HepG2 (cell line): ENCODE measurements around the gene KCNJ6.

ENCODE experiments used
- BRCA1 ChIP-seq: sonication (generic); formaldehyde crosslinking; IDR thresholded peaks from 2 replicates; pipeline ENCODE4 v1.4.0; 2020; ENCODE audit warnings: missing genetic modification reagents
- CHD4 ChIP-seq: fragments of 200-600 bp; sonication (generic); IDR thresholded peaks from 2 replicates; pipeline ENCODE4 v1.7.0; 2017; ENCODE audit warnings: mild to moderate bottlenecking, low read length, borderline replicate concordance
- CREB1 ChIP-seq, 2 experiments: fragments of 450-650 bp in 1 of 2; IDR thresholded peaks; 2 replicates each; pipeline ENCODE4 v1.6.1; 2016 to 2017; ENCODE audit warnings: control low read depth in 1 of 2, mild to moderate bottlenecking in 1 of 2, missing compliant biosample characterization in 1 of 2, missing genetic modification characterization in 1 of 2
- MYNN ChIP-seq: sonication (generic); formaldehyde crosslinking; IDR thresholded peaks from 2 replicates; pipeline ENCODE4 v1.4.0; 2020; ENCODE audit warnings: mild to moderate bottlenecking, low read depth, missing genetic modification reagents
- TEAD2 ChIP-seq: sonication (generic); formaldehyde crosslinking; IDR thresholded peaks from 2 replicates; pipeline ENCODE4 v1.9.0; 2021; ENCODE audit warnings: missing genetic modification reagents
- ZFP62 ChIP-seq: sonication (generic); formaldehyde crosslinking; IDR thresholded peaks from 2 replicates; pipeline ENCODE4 v1.4.0; 2020; ENCODE audit warnings: missing genetic modification reagents
- ZNF263 ChIP-seq: sonication (generic); formaldehyde crosslinking; IDR thresholded peaks from 2 replicates; pipeline ENCODE4 v1.4.0; 2020; ENCODE audit warnings: missing genetic modification reagents

GRCh38 chr21:37837381-37837780 lies 78.9 kb downstream of the KCNJ6 start:
- TF ChIP-seq CHD4, result no peak
- no peak for TF ChIP-seq BRCA1 (CRISPR knock-in tag)
- TF ChIP-seq TEAD2 (CRISPR knock-in tag), result no peak
- no peak for TF ChIP-seq CREB1 (IDR thresholded peaks at IDR 0.05)
- no peak for TF ChIP-seq CREB1 (CRISPR knock-in tag; IDR thresholded peaks at IDR 0.05)
- TF ChIP-seq ZNF263 (CRISPR knock-in tag), result no peak
- no peak for TF ChIP-seq MYNN (CRISPR knock-in tag)
- no peak for TF ChIP-seq ZFP62 (CRISPR knock-in tag)
